Adrenal gland (tissue), 12 donors: ENCODE results near the gene CREB5. TPM values are rescaled to one million over a fixed set of nuclear protein-coding genes. Genes with fewer than 3 reads are reported as not detected.

Source experiments
- DNase-seq, 7 donors: peaks; one replicate each; pipeline ENCODE4 v3.0.0-alpha.2; 2019 to 2020
- H3K27ac ChIP-seq, 5 donors: fragments of 200-600 bp; sonication (generic) in 4 of 5; 1 replicate in 3 of 5; 2 replicates in 2 of 5; pipeline versions ENCODE4 v1.5.1 to v1.8.0; 2016 to 2020; ENCODE audit warnings: mild to moderate bottlenecking in 1 of 5
- H3K27me3 ChIP-seq: fragments of 200-600 bp; 2 replicates; pipeline ENCODE4 v1.8.0; 2021
- H3K36me3 ChIP-seq, 2 donors: fragments of 200-600 bp; replicated peaks in 1 of 2; 1 replicate in 1 of 2; 2 replicates in 1 of 2; pipeline versions ENCODE4 v1.5.1 to v1.8.0; 2018 to 2022
- H3K4me1 ChIP-seq, 2 donors: fragments of 200-600 bp; replicated peaks in 1 of 2; 1 replicate in 1 of 2; 2 replicates in 1 of 2; pipeline versions ENCODE4 v1.5.1 to v1.8.0; 2018 to 2021
- H3K4me3 ChIP-seq, 4 donors: fragments of 200-600 bp; sonication (generic) in 3 of 4; one replicate each; pipeline ENCODE4 v1.5.1; 2016 to 2018
- H3K9me3 ChIP-seq, 3 donors: fragments of 200-600 bp; sonication (generic) in 1 of 3; replicated peaks in 1 of 3; 1 replicate in 2 of 3; 2 replicates in 1 of 3; pipeline versions ENCODE4 v1.5.1 to v1.8.0; 2016 to 2021
- CTCF ChIP-seq, 6 experiments: fragments of 450-650 bp in 4 of 6; fragments of 200-600 bp in 2 of 6; sonication (generic) in 1 of 6; IDR thresholded peaks; 1 replicate in 5 of 6; 2 replicates in 1 of 6; pipeline versions ENCODE4 v1.5.1 to v1.8.0; 2016 to 2021; ENCODE audit warnings: antibody characterized with exemption in 6 of 6, mild to moderate bottlenecking in 2 of 6, moderate library complexity in 1 of 6
- POLR2A ChIP-seq, 2 donors: fragments of 450-650 bp; IDR thresholded peaks; one replicate each; pipeline ENCODE4 v1.6.1; 2017; ENCODE audit warnings: antibody characterized with exemption in 2 of 2, mild to moderate bottlenecking in 2 of 2, moderate library complexity in 1 of 2
- WGBS, 4 donors: extraction: QIAGEN DNeasy Blood & Tissue Kit in 2 of 4; methylation state at CpG; one replicate each; pipeline versions ENCODE4 v1.1.5 to v1.1.7; 2013 to 2017; 5-methylcytosine and 5-hydroxymethylcytosine counted together
- intact Hi-C, 2 donors: fragments of 100-400 bp; cut with DNase I; formaldehyde crosslinking; loops; one replicate each; pipeline versions ENCODE4 v1.14.1 to v1.15.0; 2022 to 2023
- polyA plus RNA-seq, 3 donors: library from polyadenylated mRNA; stranded (reverse); fragments of 200-250 nt in 2 of 3; fragments of 350-450 nt in 1 of 3; fragmentation: Illumina TruSeq in 1 of 3; extraction: RNeasy Lipid Tissue Mini Kit (QIAGEN cat#74804) in 1 of 3; gene quantifications; one replicate each; pipeline ENCODE4 v1.2.3, GENCODE V29; 2013 to 2014
- total RNA-seq, 9 donors: library from RNA; depleted of rRNA in 4 of 9; stranded (reverse); fragments of >200 nt in 4 of 9; fragments of 120-200 nt in 1 of 9; fragmentation: NEBNext Ultra II Directional in 1 of 9; extraction: Animal tissue kit (Norgen Biotek cat#: 25700) in 1 of 9; gene quantifications; one replicate each; pipeline versions ENCODE4 v1.1.0 to v1.2.4, GENCODE V29; 2013 to 2023
- donor health status: healthy with polysubstance abuse.
- donor health status: Bipolar disorder and iron deficiency.
- donor health status: DM: yes; HTN: yes; CAD: no.
- donor health status: DM: no; HTN: no; CAD: no.
- donor health status: DM: no; HTN: no; CAD: no.
- donor health status: DM: yes; HTN: yes; CAD: no.

The CREB5 gene
- total and polyA plus RNA-seq, 12 donors: 0.69 to 5.4 (median 1.3) TPM

GRCh38 chr7:28572321-28573058 lies 160.2 kb downstream of the CREB5 start:
- TF ChIP-seq POLR2A (IDR thresholded peaks at IDR 0.05): no peak
- TF ChIP-seq CTCF (IDR thresholded peaks at IDR 0.05): no peak
- no peaks in the 10 kb centered on the region for H3K27me3 ChIP-seq
- no peak overlapping the region for H3K4me3 ChIP-seq
- H3K27ac ChIP-seq: no peak overlapping the region
- intact Hi-C loops: no loop called here
- no peaks in the 10 kb centered on the region for H3K9me3 ChIP-seq
- peaks cover 0 to 13% of the 10 kb centered on the region in 2 donors for H3K4me1 ChIP-seq
- DNase-seq: no peak
- 74 to 80% (median 76%) methylated on average over 5 of the region's 5 CpGs for WGBS, 4 donors
- H3K36me3 ChIP-seq: no peaks in the 10 kb centered on the region

DNA sequence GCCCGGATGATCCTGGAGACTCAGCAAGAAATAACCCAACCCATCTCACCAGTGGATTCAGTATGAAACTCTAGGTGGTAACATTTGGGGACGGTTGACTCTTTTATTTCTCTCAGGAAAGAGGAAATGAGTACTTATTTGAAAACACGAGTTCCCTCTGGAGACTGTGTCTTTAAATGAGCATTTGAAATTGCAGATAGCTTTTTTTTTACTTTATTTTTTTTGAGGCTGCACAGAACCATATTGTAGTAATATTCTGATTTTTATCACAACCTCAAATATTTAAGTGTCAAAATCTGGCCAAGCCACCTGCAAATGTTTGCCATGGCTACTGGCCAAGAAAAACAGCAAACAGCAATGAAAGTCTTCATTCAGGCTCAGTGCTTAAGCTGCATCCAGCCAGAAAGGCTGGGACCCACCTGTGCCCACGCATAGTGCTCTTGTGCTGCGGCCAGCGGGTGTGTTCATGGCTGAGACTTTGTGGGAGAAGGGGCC lies 160.8 kb downstream of the CREB5 start:
- no peak for DNase-seq
- H3K27me3 ChIP-seq: no peaks in the 10 kb centered on the region
- no peak for TF ChIP-seq POLR2A (IDR thresholded peaks at IDR 0.05)
- no peak for TF ChIP-seq CTCF (IDR thresholded peaks at IDR 0.05)
- no peaks in the 10 kb centered on the region for H3K9me3 ChIP-seq
- H3K4me1 ChIP-seq: peaks cover 0 to 13% of the 10 kb centered on the region in 2 donors
- H3K27ac ChIP-seq: no peak overlapping the region
- intact Hi-C loops: no loop called here
- H3K36me3 ChIP-seq: no peaks in the 10 kb centered on the region
- no peak overlapping the region for H3K4me3 ChIP-seq
- WGBS, 4 donors: 45 to 50% (median 50%) methylated on average over 6 of the region's 6 CpGs

GRCh38 chr7:28573651-28574301 lies 161.5 kb downstream of the CREB5 start:
- intact Hi-C loops: no loop called here
- WGBS, 4 donors: 32 to 36% (median 33%) methylated on average over 6 of the region's 6 CpGs

More at GRCh38 chr7:28573651-28574301, 161.5 kb downstream of the CREB5 start:
- Histone ChIP-seq H3K4me1 (peaks cover 0 to 13% of the 10 kb centered on the region in 2 donors), H3K36me3 (no peaks in the 10 kb centered on the region), H3K27ac (no peak overlapping the region), H3K4me3 (no peak overlapping the region), H3K27me3 (no peaks in the 10 kb centered on the region), H3K9me3 (no peaks in the 10 kb centered on the region)
- peak in 3 of 7 donors; percentile 8 to 37 (median 21) for DNase-seq
- TF ChIP-seq POLR2A (IDR thresholded peaks at IDR 0.05): no peak
- no peak for TF ChIP-seq CTCF (IDR thresholded peaks at IDR 0.05)
